Osteoblast (primary cell): Measurements from ENCODE around the gene MIDN. TPM values are rescaled to one million over a fixed set of nuclear protein-coding genes. Genes with fewer than 3 reads are reported as not detected.

ENCODE experiments used
- DNase-seq: peaks from one replicate; pipeline ENCODE4 v3.0.0; 2011; ENCODE audit warnings: low spot score, mixed read lengths; ENCODE audit not compliant: insufficient read length; ENCODE audit errors: missing footprints
- H2AFZ ChIP-seq: 2 replicates; pipeline ENCODE4 v1.6.0; 2011; ENCODE audit warnings: mild to moderate bottlenecking, low read length
- H3K27ac ChIP-seq: 2 replicates; pipeline ENCODE4 v1.5.1; 2011; ENCODE audit warnings: mild to moderate bottlenecking, low read depth, low read length, moderate library complexity
- H3K27me3 ChIP-seq: 2 replicates; pipeline ENCODE4 v1.6.0; 2012; ENCODE audit warnings: mild to moderate bottlenecking, control low read depth, inconsistent platforms, low read length, moderate library complexity; ENCODE audit not compliant: insufficient read depth
- H3K36me3 ChIP-seq: 2 replicates; pipeline ENCODE4 v1.5.1; 2011; ENCODE audit warnings: mild to moderate bottlenecking, low read length, control low read depth, moderate library complexity; ENCODE audit not compliant: insufficient read depth
- H3K4me1 ChIP-seq: 2 replicates; pipeline ENCODE4 v1.5.1; 2011; ENCODE audit warnings: mild to moderate bottlenecking, low read length, control low read depth, moderate library complexity; ENCODE audit not compliant: insufficient read depth
- H3K4me2 ChIP-seq: 2 replicates; pipeline ENCODE4 v1.6.0; 2011; ENCODE audit warnings: mild to moderate bottlenecking, low read length; ENCODE audit not compliant: insufficient read depth
- H3K4me3 ChIP-seq: fragments of 200-600 bp; sonication (generic); 3 replicates; pipeline ENCODE4 v1.5.1; 2012; ENCODE audit warnings: mild to moderate bottlenecking, low read length, inconsistent platforms; ENCODE audit not compliant: insufficient read depth
- H3K79me2 ChIP-seq: 2 replicates; pipeline ENCODE4 v1.6.0; 2012; ENCODE audit warnings: mild to moderate bottlenecking, low read length, control low read depth, inconsistent platforms; ENCODE audit not compliant: insufficient read depth
- H3K9me3 ChIP-seq: 2 replicates; pipeline ENCODE4 v1.5.1; 2011; ENCODE audit warnings: low read depth, low read length, control low read depth
- H4K20me1 ChIP-seq: 2 replicates; pipeline ENCODE4 v1.6.0; 2012; ENCODE audit warnings: mild to moderate bottlenecking, low read length, control low read depth; ENCODE audit not compliant: insufficient read depth
- total RNA-seq: library from RNA; depleted of rRNA; stranded (reverse); fragments of >200 nt; gene quantifications from 2 replicates; pipeline ENCODE4 v1.2.3, GENCODE V29; 2012
- TF ChIP-seq, protein P1 (sequence below): IDR thresholded peaks from 2 replicates; pipeline ENCODE4 v1.5.1; 2011; ENCODE audit warnings: mild to moderate bottlenecking, low read depth, low read length, moderate library complexity; ENCODE audit errors: extremely low read depth

The MIDN gene
- total RNA-seq, 1 donor: 19.9 TPM

DNA sequence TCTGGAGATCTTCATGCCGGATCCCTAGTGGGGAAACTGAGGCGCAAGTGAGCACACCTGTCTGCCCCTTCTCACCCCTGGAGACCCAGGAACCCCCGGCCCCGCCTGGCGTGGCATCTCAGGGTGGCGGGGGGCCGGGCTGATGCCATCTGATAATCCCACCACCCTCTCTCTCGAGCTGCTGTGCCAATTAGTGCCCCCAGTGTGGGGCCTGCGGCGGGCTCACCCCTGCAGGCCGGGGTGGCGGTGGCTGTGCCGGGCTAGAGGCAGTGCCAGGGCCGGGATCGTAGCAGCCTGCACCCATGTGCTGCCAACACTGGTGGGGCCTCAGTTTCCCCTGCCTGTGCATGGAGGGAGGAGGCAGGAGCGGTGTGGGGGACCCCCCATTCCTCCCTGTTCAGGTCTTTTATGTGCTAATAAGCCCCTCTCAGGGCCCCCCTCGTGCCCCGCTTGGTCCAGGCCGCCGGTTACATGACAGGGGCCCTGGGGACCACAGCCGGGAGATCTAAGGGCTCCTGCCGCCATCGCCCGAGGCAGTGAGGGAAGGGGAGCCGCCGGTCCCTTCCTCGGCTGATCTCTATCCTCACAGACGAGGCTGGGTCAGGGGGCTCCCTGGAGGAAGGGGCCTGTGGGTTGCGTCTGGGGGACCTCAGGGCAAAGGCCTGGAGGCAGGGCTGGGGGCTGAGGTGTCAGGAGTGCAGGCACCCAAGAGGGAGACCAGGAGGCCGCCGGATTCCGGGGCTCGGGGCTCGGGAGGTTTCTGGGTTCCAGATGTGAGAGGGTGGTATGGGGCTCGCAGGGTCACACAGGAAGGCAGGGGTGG, 45.6 kb downstream of the MIDN start:
- H3K4me1 ChIP-seq: no peaks in the 10 kb centered on the region
- H3K27me3 ChIP-seq: peaks cover 5% of the 10 kb centered on the region
- H3K4me3 ChIP-seq: no peak overlapping the region
- H4K20me1 ChIP-seq: no peaks in the 10 kb centered on the region
- DNase-seq: no peak
- TF ChIP-seq, protein P1, sequence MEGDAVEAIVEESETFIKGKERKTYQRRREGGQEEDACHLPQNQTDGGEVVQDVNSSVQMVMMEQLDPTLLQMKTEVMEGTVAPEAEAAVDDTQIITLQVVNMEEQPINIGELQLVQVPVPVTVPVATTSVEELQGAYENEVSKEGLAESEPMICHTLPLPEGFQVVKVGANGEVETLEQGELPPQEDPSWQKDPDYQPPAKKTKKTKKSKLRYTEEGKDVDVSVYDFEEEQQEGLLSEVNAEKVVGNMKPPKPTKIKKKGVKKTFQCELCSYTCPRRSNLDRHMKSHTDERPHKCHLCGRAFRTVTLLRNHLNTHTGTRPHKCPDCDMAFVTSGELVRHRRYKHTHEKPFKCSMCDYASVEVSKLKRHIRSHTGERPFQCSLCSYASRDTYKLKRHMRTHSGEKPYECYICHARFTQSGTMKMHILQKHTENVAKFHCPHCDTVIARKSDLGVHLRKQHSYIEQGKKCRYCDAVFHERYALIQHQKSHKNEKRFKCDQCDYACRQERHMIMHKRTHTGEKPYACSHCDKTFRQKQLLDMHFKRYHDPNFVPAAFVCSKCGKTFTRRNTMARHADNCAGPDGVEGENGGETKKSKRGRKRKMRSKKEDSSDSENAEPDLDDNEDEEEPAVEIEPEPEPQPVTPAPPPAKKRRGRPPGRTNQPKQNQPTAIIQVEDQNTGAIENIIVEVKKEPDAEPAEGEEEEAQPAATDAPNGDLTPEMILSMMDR: no peak
- H3K9me3 ChIP-seq: no peaks in the 10 kb centered on the region
- no peak overlapping the region for H2AFZ ChIP-seq
- H3K4me2 ChIP-seq: no peak overlapping the region
- H3K27ac ChIP-seq: no peak overlapping the region
- no peaks in the 10 kb centered on the region for H3K79me2 ChIP-seq
- no peaks in the 10 kb centered on the region for H3K36me3 ChIP-seq

DNA sequence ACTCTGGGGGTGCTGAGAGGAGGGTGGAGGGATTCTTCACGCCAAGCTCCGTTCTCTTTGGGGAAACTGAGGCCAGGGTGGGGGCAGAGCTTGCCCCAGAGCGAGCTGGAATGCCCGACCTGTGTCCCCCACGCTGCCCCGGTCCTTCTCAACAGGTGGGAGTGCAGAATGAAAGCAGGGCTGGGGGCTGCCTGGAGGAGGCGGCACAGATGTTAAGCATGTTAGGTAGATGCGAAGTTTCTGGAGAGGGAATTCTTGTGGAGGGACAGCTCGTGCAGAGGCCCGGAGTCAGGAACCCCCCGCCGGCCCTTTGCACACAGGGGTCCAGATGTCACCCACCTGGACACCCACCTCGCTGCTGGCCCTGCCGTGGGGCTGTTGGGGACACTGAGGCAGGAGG, 46.3 kb downstream of the MIDN start:
- H3K36me3 ChIP-seq: no peaks in the 10 kb centered on the region
- H4K20me1 ChIP-seq: no peaks in the 10 kb centered on the region
- no peak overlapping the region for H3K27ac ChIP-seq
- no peak overlapping the region for H2AFZ ChIP-seq
- H3K9me3 ChIP-seq: no peaks in the 10 kb centered on the region
- TF ChIP-seq, protein P1: no peak
- H3K27me3 ChIP-seq: peaks cover 5% of the 10 kb centered on the region
- DNase-seq: no peak
- H3K4me2 ChIP-seq: no peak overlapping the region
- H3K4me3 ChIP-seq: no peak overlapping the region
- H3K4me1 ChIP-seq: no peaks in the 10 kb centered on the region
- no peaks in the 10 kb centered on the region for H3K79me2 ChIP-seq

DNA sequence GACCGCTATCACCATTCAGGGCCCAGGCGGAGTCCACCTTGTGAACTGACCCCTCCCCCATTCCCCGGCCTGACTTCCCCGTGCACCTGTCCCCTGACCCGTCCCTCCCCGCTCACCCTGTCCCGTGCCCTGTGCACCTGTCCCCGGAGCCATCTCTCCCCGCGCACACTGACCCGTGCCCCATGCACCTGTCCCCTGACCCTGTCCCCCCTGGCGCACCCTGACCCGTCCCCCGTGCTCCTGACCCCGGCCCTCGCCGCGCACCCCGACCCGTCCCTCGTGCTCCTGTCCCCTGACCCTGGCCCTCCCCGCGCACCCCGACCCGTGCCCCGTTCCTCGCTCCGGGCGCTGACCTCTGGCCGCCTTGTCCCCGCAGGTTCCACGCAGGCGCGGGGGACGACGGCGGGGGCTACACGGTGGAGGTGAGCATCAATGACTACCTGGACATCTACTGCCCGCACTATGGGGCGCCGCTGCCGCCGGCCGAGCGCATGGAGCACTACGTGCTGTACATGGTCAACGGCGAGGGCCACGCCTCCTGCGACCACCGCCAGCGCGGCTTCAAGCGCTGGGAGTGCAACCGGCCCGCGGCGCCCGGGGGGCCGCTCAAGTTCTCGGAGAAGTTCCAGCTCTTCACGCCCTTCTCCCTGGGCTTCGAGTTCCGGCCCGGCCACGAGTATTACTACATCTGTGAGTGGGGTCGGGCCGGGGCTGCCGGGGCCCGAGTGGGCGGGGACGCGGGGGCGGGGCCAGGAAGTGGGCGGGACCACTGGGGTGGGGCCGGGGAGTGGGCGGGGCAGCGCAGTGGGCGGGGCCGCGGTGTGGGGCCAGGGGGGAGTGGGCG, 47.0 kb downstream of the MIDN start:
- TF ChIP-seq, protein P1: no peak
- no peaks in the 10 kb centered on the region for H3K36me3 ChIP-seq
- no peaks in the 10 kb centered on the region for H3K79me2 ChIP-seq
- H3K27me3 ChIP-seq: peaks cover 5% of the 10 kb centered on the region
- H3K4me3 ChIP-seq: no peak overlapping the region
- H4K20me1 ChIP-seq: no peaks in the 10 kb centered on the region
- no peaks in the 10 kb centered on the region for H3K4me1 ChIP-seq
- no peak overlapping the region for H3K4me2 ChIP-seq
- no peaks in the 10 kb centered on the region for H3K9me3 ChIP-seq
- no peak overlapping the region for H2AFZ ChIP-seq
- peak; percentile 98 for DNase-seq
- no peak overlapping the region for H3K27ac ChIP-seq

DNA sequence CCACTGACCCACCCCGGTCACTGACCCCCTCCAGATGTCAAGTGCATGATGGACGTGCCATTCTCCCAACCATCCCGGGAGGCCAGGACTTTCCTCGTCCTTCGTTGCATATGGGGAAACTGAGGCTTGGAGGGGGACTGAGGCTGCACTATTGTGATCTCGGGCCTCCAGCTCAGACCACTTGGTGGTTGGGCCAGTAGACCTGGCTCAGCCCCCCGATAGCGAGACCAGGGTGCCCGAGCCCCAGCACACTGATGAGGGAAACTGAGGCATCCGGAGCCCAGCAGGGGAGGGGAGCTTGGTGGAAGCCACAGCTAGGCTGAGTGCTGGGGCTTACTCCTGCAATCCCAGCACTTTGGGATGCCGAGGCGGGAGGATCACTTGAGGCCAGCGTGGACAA, 47.7 kb downstream of the MIDN start:
- H4K20me1 ChIP-seq: no peaks in the 10 kb centered on the region
- no peaks in the 10 kb centered on the region for H3K79me2 ChIP-seq
- H3K4me1 ChIP-seq: no peaks in the 10 kb centered on the region
- peaks cover 5% of the 10 kb centered on the region for H3K27me3 ChIP-seq
- H3K27ac ChIP-seq: no peak overlapping the region
- H3K4me2 ChIP-seq: no peak overlapping the region
- DNase-seq: no peak
- TF ChIP-seq, protein P1: no peak
- no peak overlapping the region for H2AFZ ChIP-seq
- H3K36me3 ChIP-seq: no peaks in the 10 kb centered on the region
- H3K9me3 ChIP-seq: no peaks in the 10 kb centered on the region
- H3K4me3 ChIP-seq: no peak overlapping the region
